Spleen (tissue), 7 donors: ENCODE results near the gene SLC33A1.

Experiments used
- CTCF ChIP-seq, 11 experiments: fragments of 200-600 bp in 7 of 11; fragments of 450-650 bp in 4 of 11; sonication (generic) in 4 of 11; IDR thresholded peaks in 8 of 11; conservative IDR thresholded peaks in 3 of 11; 1 replicate in 7 of 11; 2 replicates in 4 of 11; pipeline versions ENCODE4 v1.4.0 to v1.8.0; 2016 to 2021; ENCODE audit warnings: antibody characterized with exemption in 11 of 11, inconsistent platforms in 4 of 11, mild to moderate bottlenecking in 1 of 11
- POLR2A ChIP-seq, 3 donors: fragments of 450-650 bp; IDR thresholded peaks; one replicate each; pipeline ENCODE4 v1.5.1; 2017; ENCODE audit warnings: antibody characterized with exemption in 3 of 3, mild to moderate bottlenecking in 1 of 3
- donor health status: DM: no; HTN: no; CAD: no; lungs with moderate emphysema.
- donor health status: DM: no; HTN: no; CAD: no.
- donor health status: DM: no; HTN: no; CAD: no.

- TF ChIP-seq POLR2A (IDR thresholded peaks at IDR 0.05) (no peak), CTCF (IDR thresholded peaks at IDR 0.05 in 8 of 11, conservative IDR thresholded peaks at IDR 0.05 in 3 of 11) (no peak)
These were observed 41.2 kb upstream of the SLC33A1 start for GRCh38 chr3:155895379-155895900.
